ENCODE measurements around the gene TRIM63. TPM values are rescaled to one million over a fixed set of nuclear protein-coding genes. Genes with fewer than 3 reads are reported as not detected.

Gene TRIM63
- total and polyA plus RNA-seq, 9 donors = 25.8 to 59.2 (median 41.7) TPM

DNA sequence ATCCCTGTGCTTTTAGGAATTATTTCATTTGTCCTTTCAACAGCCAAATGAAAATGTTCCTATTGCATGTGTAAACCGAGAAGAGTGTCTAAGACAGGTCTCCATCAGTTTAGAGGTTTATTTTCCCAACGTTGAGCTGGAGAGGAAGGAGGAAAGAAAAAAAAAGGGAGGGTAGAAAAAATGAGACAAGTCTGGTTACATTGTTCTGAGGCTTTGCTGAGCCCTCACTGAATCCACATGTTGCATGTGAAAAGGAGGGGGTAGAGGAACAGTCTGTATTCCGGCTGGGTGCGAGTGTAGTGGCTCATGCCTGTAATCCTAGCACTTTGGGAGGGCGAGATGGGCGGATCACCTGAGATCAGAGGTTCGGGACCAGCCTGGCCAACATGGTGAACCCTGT, 25.0 kb upstream of the TRIM63 start:
- DNase-seq = no peak
- Histone ChIP-seq H3K27me3 (ENCODE audit: control insufficient read depth, insufficient read depth, low read length) (peaks cover 19% of the 10 kb centered on the region), H3K27ac (ENCODE audit: low read length) (no peak overlapping the region), H3K4me1 (ENCODE audit: control insufficient read depth, insufficient read depth, low read length) (peaks cover 16% of the 10 kb centered on the region), H3K4me3 (ENCODE audit: low read length) (no peak overlapping the region), H3K9me3 (replicated peaks; ENCODE audit: control insufficient read depth, low read depth, low read length) (no peaks in the 10 kb centered on the region), H3K36me3 (ENCODE audit: control insufficient read depth, insufficient read depth, low read length) (no peaks in the 10 kb centered on the region)
- WGBS (ENCODE audit: insufficient coverage) = 49% methylated on average over 7 of the region's 7 CpGs

- DNase-seq = no peak
- Histone ChIP-seq H3K27me3 (ENCODE audit: control insufficient read depth, insufficient read depth, low read length) (peaks cover 19% of the 10 kb centered on the region), H3K36me3 (ENCODE audit: control insufficient read depth, insufficient read depth, low read length) (no peaks in the 10 kb centered on the region), H3K27ac (ENCODE audit: low read length) (no peak overlapping the region), H3K4me3 (ENCODE audit: low read length) (no peak overlapping the region), H3K4me1 (ENCODE audit: control insufficient read depth, insufficient read depth, low read length) (peaks cover 16% of the 10 kb centered on the region), H3K9me3 (replicated peaks; ENCODE audit: control insufficient read depth, low read depth, low read length) (no peaks in the 10 kb centered on the region)
- 67% methylated on average over 2 of the region's 3 CpGs for WGBS (ENCODE audit: insufficient coverage)
These were observed 23.5 kb upstream of the TRIM63 start for GRCh38 chr1:26090893-26091292.

DNA sequence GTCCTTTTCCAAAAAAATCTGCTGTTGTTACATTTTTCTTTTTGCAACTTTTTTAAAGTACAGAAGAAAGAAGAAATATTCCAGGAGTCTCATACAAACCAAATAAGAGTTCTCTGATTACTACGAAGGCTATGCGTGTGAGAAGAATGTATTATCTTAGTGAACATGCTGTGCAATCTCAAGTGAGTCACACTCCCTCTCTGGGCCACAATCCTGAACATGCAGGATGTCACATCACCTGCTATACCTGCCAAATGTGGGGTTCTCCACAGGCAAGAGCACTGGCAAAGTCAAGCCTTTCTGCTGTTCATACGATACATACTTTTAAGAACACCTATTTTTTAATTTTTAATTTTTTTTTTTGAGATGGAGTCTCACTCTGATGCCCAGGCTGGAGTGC, 21.7 kb upstream of the TRIM63 start:
- Histone ChIP-seq H3K4me1 (ENCODE audit: control insufficient read depth, insufficient read depth, low read length) (peaks cover 4% of the 10 kb centered on the region), H3K9me3 (replicated peaks; ENCODE audit: control insufficient read depth, low read depth, low read length) (no peaks in the 10 kb centered on the region), H3K36me3 (ENCODE audit: control insufficient read depth, insufficient read depth, low read length) (no peaks in the 10 kb centered on the region), H3K27ac (ENCODE audit: low read length) (no peak overlapping the region), H3K27me3 (ENCODE audit: control insufficient read depth, insufficient read depth, low read length) (peaks cover 18% of the 10 kb centered on the region), H3K4me3 (ENCODE audit: low read length) (no peak overlapping the region)
- no peak for DNase-seq
- WGBS (ENCODE audit: insufficient coverage) = no CpG with 5 or more reads among the region's 3 CpGs

GRCh38 chr1:26084844-26085243, 17.4 kb upstream of the TRIM63 start:
- H3K27me3 ChIP-seq (ENCODE audit: control insufficient read depth, insufficient read depth, low read length) = peaks cover 7% of the 10 kb centered on the region
- H3K9me3 ChIP-seq (replicated peaks; ENCODE audit: control insufficient read depth, low read depth, low read length) = no peaks in the 10 kb centered on the region
- no peak for DNase-seq
- no peak overlapping the region for H3K4me3 ChIP-seq (ENCODE audit: low read length)
- WGBS (ENCODE audit: insufficient coverage) = 79% methylated on average over 2 of the region's 2 CpGs
- H3K27ac ChIP-seq (ENCODE audit: low read length) = no peak overlapping the region
- H3K36me3 ChIP-seq (ENCODE audit: control insufficient read depth, insufficient read depth, low read length) = no peaks in the 10 kb centered on the region
- H3K4me1 ChIP-seq (ENCODE audit: control insufficient read depth, insufficient read depth, low read length) = peaks cover 7% of the 10 kb centered on the region

DNA sequence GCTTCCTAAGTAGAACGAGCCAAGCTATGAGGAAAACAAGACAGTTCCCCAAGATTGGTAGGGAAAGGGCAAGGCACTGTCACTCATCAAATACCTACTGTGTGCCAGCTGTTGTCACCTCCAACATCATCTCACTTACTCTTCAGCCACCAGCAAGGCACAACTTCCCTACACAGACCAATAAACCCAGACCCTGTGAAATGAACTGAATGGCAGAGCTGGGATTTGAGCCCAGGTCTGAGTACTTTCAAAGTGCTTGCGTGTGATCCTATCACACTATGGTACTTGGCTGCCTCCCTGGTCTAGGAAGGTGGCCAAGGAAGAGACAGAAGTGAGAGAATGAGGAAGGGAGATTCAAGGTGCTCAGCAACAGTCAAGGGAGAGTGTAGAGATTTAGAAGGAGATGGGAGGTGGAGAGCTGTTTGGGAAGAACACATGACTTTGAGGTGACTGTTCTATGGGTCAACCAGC, 16.7 kb upstream of the TRIM63 start:
- no CpG with 5 or more reads among the region's 2 CpGs for WGBS (ENCODE audit: insufficient coverage)
- no peak for DNase-seq
- no peak overlapping the region for H3K27ac ChIP-seq (ENCODE audit: low read length)

DNA sequence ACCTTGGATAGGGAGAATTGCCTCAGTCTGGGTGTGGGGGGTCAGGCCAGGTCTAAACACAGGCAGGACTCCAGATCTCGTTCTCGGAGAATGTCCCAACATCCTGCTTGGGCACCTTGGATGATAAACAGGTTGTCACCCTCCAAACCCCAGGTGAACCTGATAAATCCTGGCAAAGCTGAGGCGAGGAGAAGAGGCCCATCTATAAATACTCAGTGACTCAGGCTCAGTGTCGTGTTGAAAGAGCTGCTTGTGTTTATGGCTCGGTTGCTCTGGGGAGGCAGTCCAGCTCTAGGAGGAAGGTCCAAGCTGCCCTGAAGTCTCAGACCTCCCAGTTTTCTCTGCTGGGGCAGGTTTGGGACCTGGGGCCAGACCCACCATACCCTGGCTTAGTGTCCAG, 15.8 kb upstream of the TRIM63 start:
- 13% methylated on average over 3 of the region's 5 CpGs for WGBS (ENCODE audit: insufficient coverage)
- peak overlapping the region; percentile 57 for H3K27ac ChIP-seq (ENCODE audit: low read length)
- DNase-seq = peak; percentile 36
- H3K4me1 ChIP-seq (ENCODE audit: control insufficient read depth, insufficient read depth, low read length) = peaks cover 7% of the 10 kb centered on the region
- no peaks in the 10 kb centered on the region for H3K9me3 ChIP-seq (replicated peaks; ENCODE audit: control insufficient read depth, low read depth, low read length)
- H3K27me3 ChIP-seq (ENCODE audit: control insufficient read depth, insufficient read depth, low read length) = peaks cover 7% of the 10 kb centered on the region
- H3K36me3 ChIP-seq (ENCODE audit: control insufficient read depth, insufficient read depth, low read length) = no peaks in the 10 kb centered on the region
- H3K4me3 ChIP-seq (ENCODE audit: low read length) = no peak overlapping the region

More for the DNA sequence above, 16.7 kb upstream of the TRIM63 start:
- Histone ChIP-seq H3K4me3 (ENCODE audit: low read length) (no peak overlapping the region), H3K4me1 (ENCODE audit: control insufficient read depth, insufficient read depth, low read length) (peaks cover 7% of the 10 kb centered on the region), H3K27me3 (ENCODE audit: control insufficient read depth, insufficient read depth, low read length) (peaks cover 7% of the 10 kb centered on the region), H3K9me3 (replicated peaks; ENCODE audit: control insufficient read depth, low read depth, low read length) (no peaks in the 10 kb centered on the region), H3K36me3 (ENCODE audit: control insufficient read depth, insufficient read depth, low read length) (no peaks in the 10 kb centered on the region)

- Histone ChIP-seq H3K27ac (ENCODE audit: low read length) (no peak overlapping the region), H3K4me3 (ENCODE audit: low read length) (no peak overlapping the region), H3K4me1 (ENCODE audit: control insufficient read depth, insufficient read depth, low read length) (peaks cover 7% of the 10 kb centered on the region), H3K36me3 (ENCODE audit: control insufficient read depth, insufficient read depth, low read length) (no peaks in the 10 kb centered on the region), H3K27me3 (ENCODE audit: control insufficient read depth, insufficient read depth, low read length) (peaks cover 7% of the 10 kb centered on the region), H3K9me3 (replicated peaks; ENCODE audit: control insufficient read depth, low read depth, low read length) (no peaks in the 10 kb centered on the region)
- 82% methylated on average over 1 of the region's 3 CpGs for WGBS (ENCODE audit: insufficient coverage)
- DNase-seq = no peak
These were observed 14.6 kb upstream of the TRIM63 start for GRCh38 chr1:26082020-26082350.

DNA sequence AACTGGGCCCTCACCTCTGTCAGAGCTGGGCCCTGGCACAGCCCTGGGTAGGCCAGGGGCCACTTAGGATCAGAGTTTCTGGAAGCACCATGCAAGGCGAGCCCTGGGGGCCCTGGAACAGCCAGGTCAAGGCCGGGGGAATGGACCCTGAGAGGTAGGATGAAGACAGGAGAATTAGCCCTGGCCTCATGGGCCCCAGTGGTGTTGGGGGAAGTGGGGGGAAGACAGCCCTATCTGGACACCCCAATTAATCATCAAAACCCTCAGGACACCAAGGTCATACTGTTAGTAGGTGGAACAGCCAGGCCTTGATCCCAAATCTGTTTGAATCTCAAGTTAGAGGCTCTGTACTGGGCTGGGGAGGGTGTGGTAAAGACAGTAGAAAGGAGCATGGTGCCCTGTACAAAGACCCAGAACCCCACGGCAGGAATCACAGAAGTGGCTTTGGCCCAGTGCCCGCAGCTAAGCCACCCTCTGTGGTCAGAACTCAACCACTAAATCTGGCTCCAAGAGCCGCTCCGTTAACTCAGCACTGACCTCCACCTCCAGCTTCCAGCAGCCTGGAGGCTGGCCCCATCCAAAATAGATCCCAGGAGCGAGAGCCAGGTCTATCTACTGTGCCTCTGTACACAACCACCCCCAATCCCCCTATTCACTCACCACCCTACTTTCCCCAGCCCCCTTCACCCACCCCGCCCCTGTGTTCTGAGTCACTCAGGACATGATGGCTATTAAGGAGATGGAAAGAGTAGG, 14.0 kb upstream of the TRIM63 start:
- DNase-seq = no peak
- Histone ChIP-seq H3K4me3 (ENCODE audit: low read length) (no peak overlapping the region), H3K9me3 (replicated peaks; ENCODE audit: control insufficient read depth, low read depth, low read length) (no peaks in the 10 kb centered on the region), H3K36me3 (ENCODE audit: control insufficient read depth, insufficient read depth, low read length) (no peaks in the 10 kb centered on the region), H3K27ac (ENCODE audit: low read length) (no peak overlapping the region), H3K27me3 (ENCODE audit: control insufficient read depth, insufficient read depth, low read length) (peaks cover 7% of the 10 kb centered on the region), H3K4me1 (ENCODE audit: control insufficient read depth, insufficient read depth, low read length) (peaks cover 7% of the 10 kb centered on the region)
- 49% methylated on average over 4 of the region's 8 CpGs for WGBS (ENCODE audit: insufficient coverage)

GRCh38 chr1:26079960-26080814, 12.8 kb upstream of the TRIM63 start:
- Histone ChIP-seq H3K27ac (ENCODE audit: low read length) (no peak overlapping the region), H3K9me3 (replicated peaks; ENCODE audit: control insufficient read depth, low read depth, low read length) (no peaks in the 10 kb centered on the region), H3K36me3 (ENCODE audit: control insufficient read depth, insufficient read depth, low read length) (no peaks in the 10 kb centered on the region), H3K4me1 (ENCODE audit: control insufficient read depth, insufficient read depth, low read length) (peaks cover 7% of the 10 kb centered on the region), H3K4me3 (ENCODE audit: low read length) (no peak overlapping the region), H3K27me3 (ENCODE audit: control insufficient read depth, insufficient read depth, low read length) (peaks cover 7% of the 10 kb centered on the region)
- DNase-seq = no peak
- WGBS (ENCODE audit: insufficient coverage) = 78% methylated on average over 1 of the region's 9 CpGs

DNA sequence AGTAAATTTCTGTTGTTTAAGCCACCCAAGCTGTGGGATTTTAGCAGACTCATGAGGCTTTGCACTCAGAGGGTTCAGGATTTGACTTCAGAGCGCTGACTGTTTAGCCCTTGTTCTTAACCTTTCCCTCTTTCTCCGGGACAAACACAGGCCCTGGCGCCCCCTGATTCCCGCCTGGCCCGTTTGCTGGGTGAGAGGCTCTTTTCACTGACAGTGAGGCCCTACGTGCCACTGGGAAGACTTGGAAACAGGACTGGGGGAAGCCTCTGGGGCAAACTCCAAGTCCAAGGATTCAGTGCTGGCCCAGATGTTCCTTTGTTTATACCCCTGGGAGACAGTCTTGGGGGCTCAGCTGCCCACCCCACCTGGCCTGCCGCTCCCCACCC, 11.7 kb upstream of the TRIM63 start:
- DNase-seq = no peak
- Histone ChIP-seq H3K36me3 (ENCODE audit: control insufficient read depth, insufficient read depth, low read length) (no peaks in the 10 kb centered on the region), H3K4me3 (ENCODE audit: low read length) (no peak overlapping the region), H3K27me3 (ENCODE audit: control insufficient read depth, insufficient read depth, low read length) (no peaks in the 10 kb centered on the region), H3K4me1 (ENCODE audit: control insufficient read depth, insufficient read depth, low read length) (peaks cover 7% of the 10 kb centered on the region), H3K9me3 (replicated peaks; ENCODE audit: control insufficient read depth, low read depth, low read length) (no peaks in the 10 kb centered on the region), H3K27ac (ENCODE audit: low read length) (no peak overlapping the region)
- 36% methylated on average over 7 of the region's 7 CpGs for WGBS (ENCODE audit: insufficient coverage)
